T-cell (primary cell): ENCODE measurements around the gene HDHD2. TPM values are rescaled to one million over a fixed set of nuclear protein-coding genes. Genes with fewer than 3 reads are reported as not detected.
"Not testable (repeated sequence)": the region's sequence is repeated elsewhere in the genome, so short reads cannot be mapped to it uniquely, and the experiment has no call there.

Experiments used
- ATAC-seq, 4 experiments: fragments of 200-7000 bp in 3 of 4; fragments of 150-1000 bp in 1 of 4; cut with Tn5 transposase; replicated peaks in 1 of 4; 1 replicate in 3 of 4; 2 replicates in 1 of 4; pipeline ENCODE4 v1.10.0; 2021; ENCODE audit warnings: moderate library complexity in 3 of 4, mild to moderate bottlenecking in 2 of 4, moderate number of reproducible peaks in 1 of 4
- CTCF ChIA-PET, 2 donors: fragments of 300-600 bp; sonication (Branson Sonifier 250); formaldehyde crosslinking; loops; one replicate each; lab custom pipeline; 2022; ENCODE audit warnings: antibody characterized with exemption in 2 of 2; lab: Charles Lee
- POLR2A ChIA-PET, 2 donors: fragments of 300-600 bp; sonication (Branson Sonifier 250); formaldehyde crosslinking; loops; one replicate each; lab custom pipeline; 2022; ENCODE audit warnings: antibody characterized with exemption in 2 of 2; lab: Charles Lee
- DNase-seq, 35 experiments: peaks; one replicate each; pipeline versions ENCODE4 v3.0.0 to v3.0.0-alpha.2; 2013 to 2023
- H3K27ac ChIP-seq: one replicate; pipeline ENCODE4 v1.5.1; 2013; ENCODE audit warnings: low read length
- H3K27me3 ChIP-seq, 2 experiments: replicated peaks in 1 of 2; 1 replicate in 1 of 2; 2 replicates in 1 of 2; pipeline versions ENCODE4 v1.6.1 to v1.7.0; 2013; ENCODE audit warnings: low read length in 1 of 2, mixed read lengths in 1 of 2; ENCODE audit not compliant: control insufficient read depth in 2 of 2, insufficient read depth in 2 of 2; ENCODE audit errors: extremely low read depth in 1 of 2
- H3K36me3 ChIP-seq, 2 donors: 1 replicate in 1 of 2; 2 replicates in 1 of 2; pipeline versions ENCODE4 v1.6.1 to v1.7.0; 2013; ENCODE audit warnings: low read length in 1 of 2; ENCODE audit not compliant: control insufficient read depth in 2 of 2, insufficient read depth in 1 of 2; ENCODE audit errors: extremely low read depth in 1 of 2
- H3K4me1 ChIP-seq, 2 experiments: 1 replicate in 1 of 2; 2 replicates in 1 of 2; pipeline versions ENCODE4 v1.6.1 to v1.7.0; 2013; ENCODE audit warnings: low read length in 2 of 2, mixed read lengths in 1 of 2; ENCODE audit not compliant: insufficient read depth in 2 of 2, control insufficient read depth in 1 of 2; ENCODE audit errors: extremely low read depth in 1 of 2
- H3K4me3 ChIP-seq, 2 donors: 1 replicate in 1 of 2; 2 replicates in 1 of 2; pipeline versions ENCODE4 v1.5.1 to v1.7.0; 2013; ENCODE audit warnings: mild to moderate bottlenecking in 2 of 2, low read length in 1 of 2, moderate library complexity in 1 of 2; ENCODE audit not compliant: control insufficient read depth in 1 of 2; ENCODE audit errors: extremely low read depth in 1 of 2
- H3K9me3 ChIP-seq: 2 replicates; pipeline ENCODE4 v1.7.0; 2013
- H3K27ac Mint-ChIP-seq, 2 donors: one replicate each; pipeline ENCODE4 v1.8.0; 2020 to 2021; ENCODE audit warnings: mild to moderate bottlenecking in 2 of 2, mixed read lengths in 2 of 2
- H3K27me3 Mint-ChIP-seq, 2 donors: one replicate each; pipeline ENCODE4 v1.8.0; 2021 to 2022; ENCODE audit warnings: mixed read lengths in 2 of 2
- H3K36me3 Mint-ChIP-seq: one replicate; pipeline ENCODE4 v1.8.0; 2021; ENCODE audit warnings: mixed read lengths
- H3K4me1 Mint-ChIP-seq, 3 donors: one replicate each; pipeline ENCODE4 v1.8.0; 2020 to 2022; ENCODE audit warnings: mixed read lengths in 3 of 3, mild to moderate bottlenecking in 1 of 3
- H3K4me3 Mint-ChIP-seq, 3 donors: one replicate each; pipeline ENCODE4 v1.8.0; 2020 to 2022; ENCODE audit warnings: mild to moderate bottlenecking in 3 of 3, mixed read lengths in 3 of 3, moderate library complexity in 3 of 3
- H3K9me3 Mint-ChIP-seq, 3 donors: one replicate each; pipeline ENCODE4 v1.8.0; 2020 to 2022; ENCODE audit warnings: mixed read lengths in 3 of 3
- WGBS: methylation state at CpG from one replicate; pipeline ENCODE4 v1.1.5; 2013; ENCODE audit warnings: missing lambda C conversion rate; ENCODE audit not compliant: insufficient coverage; 5-methylcytosine and 5-hydroxymethylcytosine counted together
- total RNA-seq, 35 experiments: library from RNA in 6 of 35; stranded (reverse) in 6 of 35; fragments of 120-200 nt in 1 of 35; gene quantifications; one replicate each; pipeline versions ENCODE4 v1.2.1 to v1.2.4 and lab custom pipeline; 2013 to 2026

HDHD2 gene
- total RNA-seq, 5 donors from 2014 or later (not counting 1 experiment from before 2014, with no cell fraction given): 32.9 to 39.3 (median 34.3) TPM

- ChIA-PET CTCF (interaction anchor here (0.6 to 1.0 kb wide), 3 partner anchors 18 to 435 kb away, joined by 3 to 4 read pairs (median 4); no protein-coding TSS in a partner anchor), POLR2A (no interaction called here)
- WGBS: no CpG with 5 or more reads among the region's 1 CpG
- H3K9me3 Mint-ChIP-seq: no peaks in the 10 kb centered on the region
- Histone ChIP-seq H3K27me3 (no peaks in the 10 kb centered on the region), H3K27ac (no peak overlapping the region), H3K4me3 (no peak overlapping the region), H3K9me3 (no peaks in the 10 kb centered on the region), H3K36me3 (peaks cover 0 to 3% of the 10 kb centered on the region in 2 donors), H3K4me1 (no peaks in the 10 kb centered on the region)
- peaks cover 10 to 38% (median 36%) of the 10 kb centered on the region in 3 donors for H3K4me1 Mint-ChIP-seq
- H3K36me3 Mint-ChIP-seq: peaks cover 9% of the 10 kb centered on the region
- H3K27ac Mint-ChIP-seq: no peak overlapping the region
- H3K4me3 Mint-ChIP-seq: no peak overlapping the region
- no peaks in the 10 kb centered on the region for H3K27me3 Mint-ChIP-seq
- ATAC-seq: no peak
- no peak for DNase-seq
Measured at GRCh38 chr18:47168913-47169312, 18.6 kb upstream of the HDHD2 start.

- no peak overlapping the region for H3K4me3 Mint-ChIP-seq
- ChIA-PET CTCF (interaction anchor here (0.6 to 1.0 kb wide), 5 partner anchors 18 to 582 kb away, joined by 3 to 7 read pairs (median 4); no protein-coding TSS in a partner anchor), POLR2A (no interaction called here)
- no peaks in the 10 kb centered on the region for H3K9me3 Mint-ChIP-seq
- no peaks in the 10 kb centered on the region for H3K4me1 ChIP-seq
- no peak overlapping the region for H3K27ac Mint-ChIP-seq
- H3K4me3 ChIP-seq: no peak overlapping the region
- H3K36me3 ChIP-seq: peaks cover 0 to 3% of the 10 kb centered on the region in 2 donors
- ATAC-seq (no peak), DNase-seq (no peak)
- H3K9me3 ChIP-seq: no peaks in the 10 kb centered on the region
- H3K4me1 Mint-ChIP-seq: peaks cover 10 to 40% (median 39%) of the 10 kb centered on the region in 3 donors
- H3K27me3 Mint-ChIP-seq: no peaks in the 10 kb centered on the region
- H3K36me3 Mint-ChIP-seq: peaks cover 10% of the 10 kb centered on the region
- H3K27ac ChIP-seq: no peak overlapping the region
- H3K27me3 ChIP-seq: no peaks in the 10 kb centered on the region
Measured at GRCh38 chr18:47168509-47168908, 18.2 kb upstream of the HDHD2 start.

GRCh38 chr18:47166294-47166693 is 16.0 kb upstream of the HDHD2 start:
- H3K4me1 Mint-ChIP-seq: peaks cover 19 to 44% (median 43%) of the 10 kb centered on the region in 3 donors
- no peak overlapping the region for H3K27ac ChIP-seq
- H3K36me3 ChIP-seq: no peaks in the 10 kb centered on the region
- no peak overlapping the region for H3K4me3 Mint-ChIP-seq
- no peaks in the 10 kb centered on the region for H3K9me3 Mint-ChIP-seq
- no peak for ATAC-seq
- DNase-seq: no peak
- POLR2A ChIA-PET: no interaction called here
- H3K36me3 Mint-ChIP-seq: peaks cover 10% of the 10 kb centered on the region
- no peaks in the 10 kb centered on the region for H3K9me3 ChIP-seq
- H3K4me3 ChIP-seq: no peak overlapping the region
- H3K27me3 Mint-ChIP-seq: no peaks in the 10 kb centered on the region
- no peaks in the 10 kb centered on the region for H3K27me3 ChIP-seq
- CTCF ChIA-PET: no interaction called here
- H3K27ac Mint-ChIP-seq: no peak overlapping the region
- no peaks in the 10 kb centered on the region for H3K4me1 ChIP-seq
- 67% methylated on average over 1 of the region's 2 CpGs for WGBS

GRCh38 chr18:47163241-47163640 is 12.9 kb upstream of the HDHD2 start:
- POLR2A ChIA-PET: no interaction called here
- H3K27ac Mint-ChIP-seq: no peak overlapping the region
- H3K27me3 Mint-ChIP-seq: no peaks in the 10 kb centered on the region
- no peaks in the 10 kb centered on the region for H3K9me3 ChIP-seq
- H3K9me3 Mint-ChIP-seq: no peaks in the 10 kb centered on the region
- H3K36me3 ChIP-seq: no peaks in the 10 kb centered on the region
- WGBS: no CpG with 5 or more reads among the region's 5 CpGs
- no peaks in the 10 kb centered on the region for H3K27me3 ChIP-seq
- no peak overlapping the region for H3K4me3 Mint-ChIP-seq
- DNase-seq: no peak
- no peak overlapping the region for H3K27ac ChIP-seq
- H3K4me3 ChIP-seq: no peak overlapping the region
- CTCF ChIA-PET: no interaction called here
- H3K36me3 Mint-ChIP-seq: peaks cover 13% of the 10 kb centered on the region
- H3K4me1 ChIP-seq: no peaks in the 10 kb centered on the region
- peaks cover 17 to 34% (median 27%) of the 10 kb centered on the region in 3 donors for H3K4me1 Mint-ChIP-seq
- no peak for ATAC-seq

GRCh38 chr18:47160256-47160655 is 10.0 kb upstream of the HDHD2 start:
- Histone ChIP-seq H3K27ac (no peak overlapping the region), H3K36me3 (no peaks in the 10 kb centered on the region), H3K27me3 (no peaks in the 10 kb centered on the region), H3K9me3 (no peaks in the 10 kb centered on the region), H3K4me3 (no peak overlapping the region), H3K4me1 (no peaks in the 10 kb centered on the region)
- peaks cover 16 to 26% (median 18%) of the 10 kb centered on the region in 3 donors for H3K4me1 Mint-ChIP-seq
- ATAC-seq (no peak), DNase-seq (no peak)
- no peaks in the 10 kb centered on the region for H3K9me3 Mint-ChIP-seq
- no peak overlapping the region for H3K4me3 Mint-ChIP-seq
- ChIA-PET CTCF (no interaction called here), POLR2A (no interaction called here)
- 98% methylated on average over 4 of the region's 5 CpGs for WGBS
- no peak overlapping the region for H3K27ac Mint-ChIP-seq
- H3K36me3 Mint-ChIP-seq: peaks cover 20% of the 10 kb centered on the region
- H3K27me3 Mint-ChIP-seq: no peaks in the 10 kb centered on the region

- ATAC-seq: not testable (repeated sequence)
Measured at GRCh38 chr18:47158404-47158803, 8.1 kb upstream of the HDHD2 start.

More at GRCh38 chr18:47158404-47158803, 8.1 kb upstream of the HDHD2 start:
- H3K4me1 Mint-ChIP-seq: peaks cover 3 to 16% (median 12%) of the 10 kb centered on the region in 3 donors
- H3K4me3 ChIP-seq, H3K27ac ChIP-seq, POLR2A ChIA-PET, CTCF ChIA-PET, H3K27ac Mint-ChIP-seq, H3K9me3 Mint-ChIP-seq, H3K27me3 ChIP-seq, H3K4me3 Mint-ChIP-seq, H3K4me1 ChIP-seq, DNase-seq, H3K9me3 ChIP-seq, H3K27me3 Mint-ChIP-seq: not testable (repeated sequence)
- WGBS: 83% methylated on average over 1 of the region's 16 CpGs
- H3K36me3 ChIP-seq: peaks cover 0 to 10% of the 10 kb centered on the region in 2 donors
- H3K36me3 Mint-ChIP-seq: peaks cover 23% of the 10 kb centered on the region
